CD1c-positive myeloid dendritic cell (primary cell): Measurements from ENCODE around the gene AEBP2.
"Not testable (repeated sequence)": the region's sequence is repeated elsewhere in the genome, so short reads cannot be mapped to it uniquely, and the experiment has no call there.

Source experiments
- DNase-seq: peaks from one replicate; pipeline ENCODE4 v3.0.0-alpha.2; 2016; ENCODE audit errors: extremely low spot score

The AEBP2 gene

DNA sequence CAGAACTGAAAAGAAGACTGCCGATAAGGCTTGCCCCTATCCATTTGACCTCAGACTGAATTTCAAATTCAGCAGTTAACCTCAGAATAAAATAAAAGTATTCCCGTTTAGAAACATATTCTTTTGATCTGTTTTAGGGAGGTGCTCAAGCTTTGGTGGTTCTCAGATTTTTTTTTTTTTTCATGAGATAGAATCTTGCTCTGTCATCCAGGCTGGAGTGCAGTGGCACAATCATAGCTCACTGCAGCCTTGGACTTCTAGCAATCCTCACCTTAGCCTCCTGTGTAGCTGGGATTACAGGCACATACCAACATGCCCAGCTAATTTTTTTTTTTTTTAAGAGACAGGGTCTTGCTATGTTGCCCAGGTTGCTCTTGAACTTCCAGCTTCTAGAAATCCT, 15.5 kb downstream of the AEBP2 start:
- DNase-seq: no peak

GRCh38 chr12:19456176-19456575, 16.9 kb downstream of the AEBP2 start:
- DNase-seq: no peak

GRCh38 chr12:19457561-19457960, 18.3 kb downstream of the AEBP2 start:
- DNase-seq: no peak

GRCh38 chr12:19458733-19459132, 19.4 kb downstream of the AEBP2 start:
- no peak for DNase-seq

DNA sequence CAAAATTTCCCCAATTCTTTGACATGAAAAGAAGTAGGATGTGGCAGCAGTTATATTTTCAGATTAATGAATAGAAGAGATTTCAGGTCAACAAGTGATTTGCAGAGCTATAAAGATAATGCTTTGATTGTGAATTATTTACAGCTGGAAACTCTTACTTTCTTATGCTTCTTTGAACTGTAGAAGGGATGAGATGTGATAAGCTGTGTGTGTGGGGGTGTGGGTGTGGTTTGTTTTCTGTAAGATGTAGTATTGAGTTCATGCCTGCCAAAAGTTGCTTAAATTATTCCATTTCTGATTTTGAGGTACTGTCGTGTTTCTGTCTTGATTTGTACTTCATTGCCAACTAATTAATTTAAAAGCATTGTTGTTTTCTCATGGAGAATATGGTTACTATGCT, 22.7 kb downstream of the AEBP2 start:
- DNase-seq: no peak

GRCh38 chr12:19462406-19462805, 23.1 kb downstream of the AEBP2 start:
- DNase-seq: no peak

DNA sequence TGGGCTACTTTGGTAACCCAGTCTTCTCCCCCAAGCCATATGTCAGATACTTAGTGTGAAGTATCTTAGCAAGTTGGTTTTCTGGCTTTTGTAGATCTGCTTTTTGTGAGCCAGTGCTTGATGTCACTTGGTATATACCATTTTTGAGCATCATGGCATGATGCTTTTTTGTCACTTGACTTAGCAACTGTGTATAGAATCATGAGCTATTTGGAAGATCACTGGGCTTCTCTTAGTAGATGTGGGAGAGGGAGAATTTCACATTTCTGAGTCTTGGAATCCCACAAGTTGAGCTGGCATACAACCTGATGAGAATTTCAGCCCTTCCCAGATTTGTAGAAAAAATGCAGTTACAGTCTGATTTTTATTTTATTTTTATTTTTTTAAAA, 24.9 kb downstream of the AEBP2 start:
- DNase-seq: no peak

GRCh38 chr12:19465711-19466110, 26.4 kb downstream of the AEBP2 start:
- no peak for DNase-seq

DNA sequence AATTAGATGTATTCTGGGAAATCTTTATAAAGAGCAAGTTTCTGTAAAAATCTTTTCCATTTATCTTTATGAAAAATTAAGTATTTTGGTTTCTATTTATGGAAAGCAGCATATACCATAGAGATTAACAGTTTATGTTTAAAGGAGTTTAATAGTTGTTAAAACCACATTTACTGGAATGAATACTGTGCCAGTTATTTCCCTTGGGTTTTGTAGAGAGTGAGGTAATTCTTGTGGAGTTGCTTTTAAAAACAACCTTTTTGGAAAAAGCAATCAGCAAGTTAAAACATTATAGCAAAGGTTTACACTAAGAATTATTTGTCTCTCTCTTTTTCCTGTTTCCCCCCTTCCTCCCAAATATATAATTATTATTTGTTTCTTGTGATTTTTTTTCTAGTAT, 34.9 kb downstream of the AEBP2 start:
- DNase-seq: no peak

DNA sequence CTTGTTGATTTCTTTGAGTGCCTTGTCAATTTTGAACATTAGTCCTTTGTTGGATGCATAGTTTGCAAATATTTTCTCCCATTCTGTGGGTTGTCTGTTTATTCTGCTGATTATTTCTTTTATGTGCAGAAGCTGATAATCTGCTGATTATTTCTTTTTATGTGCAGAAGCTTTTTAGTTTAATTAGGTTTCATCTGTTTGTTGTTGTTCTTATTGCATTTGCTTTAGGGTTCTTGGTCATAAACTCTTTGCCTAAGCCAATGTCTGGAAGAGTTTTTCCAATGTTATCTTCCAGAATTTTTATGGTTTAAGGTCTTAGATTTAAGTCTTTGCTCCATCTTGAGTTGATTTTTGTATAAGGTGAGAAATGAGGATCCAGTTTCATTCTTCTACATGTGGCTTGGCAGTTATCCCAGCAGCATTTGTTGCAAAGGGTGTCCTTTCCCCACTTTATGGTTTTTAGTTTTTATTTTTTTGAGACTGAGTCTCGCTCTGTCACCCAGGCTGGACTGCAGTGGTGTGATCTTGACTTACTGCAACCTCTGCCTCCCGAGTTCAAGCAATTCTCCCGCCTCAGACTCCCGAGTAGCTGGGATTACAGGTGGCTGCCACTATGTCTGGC, 36.7 kb downstream of the AEBP2 start:
- not testable (repeated sequence) for DNase-seq

DNA sequence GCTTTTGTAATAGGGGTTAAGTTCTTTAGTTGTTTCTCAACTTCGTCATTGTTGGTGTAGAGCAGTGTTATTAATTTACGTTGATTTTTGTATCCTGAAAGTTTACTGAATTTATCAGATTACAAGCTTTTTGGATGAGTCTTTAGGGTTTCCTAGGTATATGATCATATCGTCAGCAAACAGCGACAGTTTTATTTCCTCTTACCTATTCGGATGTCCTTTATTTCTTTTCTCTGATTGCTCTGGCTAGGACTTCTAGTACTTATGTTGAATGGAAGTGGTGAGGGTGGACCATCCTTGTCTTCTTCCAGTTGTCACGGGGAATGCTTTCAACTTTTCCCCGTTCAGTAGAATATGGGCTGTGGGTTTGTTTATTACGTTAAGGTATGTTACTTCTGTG, 37.8 kb downstream of the AEBP2 start:
- DNase-seq: no peak

GRCh38 chr12:19480459-19480858, 41.2 kb downstream of the AEBP2 start:
- no peak for DNase-seq

DNA sequence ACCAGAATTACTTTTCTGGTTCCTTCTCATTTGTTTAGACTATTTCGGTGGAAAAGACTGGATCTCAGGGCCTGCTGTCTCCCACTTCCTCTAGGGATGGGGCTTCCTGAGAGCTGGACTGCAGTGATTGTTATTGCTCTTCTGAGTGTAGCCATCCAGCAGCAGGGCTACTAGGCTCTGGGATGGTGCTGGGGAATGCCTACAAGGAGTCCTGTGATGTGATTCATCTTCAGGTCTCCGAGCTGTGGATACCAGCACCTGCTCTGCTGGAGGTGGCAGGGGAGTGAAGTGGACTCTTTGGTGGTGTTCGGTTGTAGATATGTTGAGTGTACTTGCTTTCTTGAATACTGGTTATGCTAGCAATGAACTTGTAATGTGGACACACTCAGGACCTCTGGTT, 42.7 kb downstream of the AEBP2 start:
- no peak for DNase-seq

DNA sequence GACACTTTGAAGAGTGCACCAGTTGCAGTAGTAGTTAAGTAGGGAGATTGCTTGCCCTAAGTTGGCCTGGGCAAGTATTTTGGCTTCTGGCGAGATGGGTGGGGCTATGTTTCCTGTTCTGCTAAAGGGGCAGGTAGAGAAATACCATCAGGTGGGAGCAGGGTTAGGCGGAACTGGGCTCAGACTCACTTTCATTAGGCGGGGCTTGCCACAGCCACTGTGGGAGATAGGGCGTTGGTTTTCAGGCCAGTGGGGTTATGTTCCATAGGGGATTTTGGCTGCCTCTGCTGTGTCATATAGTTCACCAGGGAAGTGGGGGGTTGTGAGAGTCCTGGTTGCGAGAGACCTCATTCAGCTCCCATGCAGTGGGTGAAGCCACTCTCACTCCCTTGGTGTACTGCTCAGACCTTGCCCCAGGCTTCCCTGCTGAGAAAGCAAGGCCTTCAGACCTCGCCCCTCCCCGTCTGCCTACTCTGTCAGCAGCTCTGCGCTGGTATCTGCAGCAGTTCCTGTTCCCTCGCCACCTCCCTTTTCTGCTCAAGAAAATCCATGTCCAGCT, 43.3 kb downstream of the AEBP2 start:
- peak; percentile 20 for DNase-seq

- DNase-seq: no peak
Observed at GRCh38 chr12:19483727-19484126, 44.4 kb downstream of the AEBP2 start.

DNA sequence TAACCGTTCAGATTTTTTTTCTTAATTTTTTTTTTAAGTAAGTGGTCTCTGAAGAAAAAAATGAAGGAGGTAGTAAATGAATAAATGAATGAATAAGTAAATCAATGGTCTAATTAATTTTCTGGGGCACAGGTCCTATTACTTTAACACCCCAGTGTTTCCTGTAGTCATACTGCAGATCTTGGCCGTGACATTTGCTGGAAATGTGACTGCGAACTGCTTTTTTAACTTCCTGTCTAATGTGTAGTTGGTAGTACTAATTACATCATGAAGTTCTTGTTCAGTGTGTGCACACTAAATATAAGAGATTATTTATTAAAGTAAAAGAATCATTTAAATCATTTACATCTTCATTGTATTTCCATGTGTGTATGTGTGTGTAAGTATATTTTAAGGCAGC, 45.4 kb downstream of the AEBP2 start:
- DNase-seq: no peak

- no peak for DNase-seq
Observed at GRCh38 chr12:19485240-19485639, 45.9 kb downstream of the AEBP2 start.

GRCh38 chr12:19489168-19489567, 49.9 kb downstream of the AEBP2 start:
- no peak for DNase-seq

- DNase-seq: no peak
Observed at GRCh38 chr12:19490908-19491307, 51.6 kb downstream of the AEBP2 start.

DNA sequence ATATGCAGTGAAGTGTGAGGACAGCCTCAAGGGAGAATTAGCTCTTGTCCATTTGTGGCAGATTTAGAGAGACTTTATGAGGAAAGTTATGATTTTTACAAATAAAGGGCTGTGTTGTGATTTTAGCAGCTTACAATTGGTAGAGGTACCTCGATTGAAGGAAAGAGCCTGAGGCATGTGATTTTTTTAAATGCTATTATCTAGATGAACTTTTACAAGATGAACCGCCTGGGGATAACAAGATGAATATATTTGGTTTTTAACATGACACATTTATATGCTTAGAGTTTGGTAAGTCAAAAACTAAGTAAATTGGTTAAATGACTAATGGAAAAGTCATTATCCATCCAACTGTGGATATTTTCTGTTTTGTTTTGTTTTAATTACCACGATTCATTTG, 52.6 kb downstream of the AEBP2 start:
- no peak for DNase-seq

DNA sequence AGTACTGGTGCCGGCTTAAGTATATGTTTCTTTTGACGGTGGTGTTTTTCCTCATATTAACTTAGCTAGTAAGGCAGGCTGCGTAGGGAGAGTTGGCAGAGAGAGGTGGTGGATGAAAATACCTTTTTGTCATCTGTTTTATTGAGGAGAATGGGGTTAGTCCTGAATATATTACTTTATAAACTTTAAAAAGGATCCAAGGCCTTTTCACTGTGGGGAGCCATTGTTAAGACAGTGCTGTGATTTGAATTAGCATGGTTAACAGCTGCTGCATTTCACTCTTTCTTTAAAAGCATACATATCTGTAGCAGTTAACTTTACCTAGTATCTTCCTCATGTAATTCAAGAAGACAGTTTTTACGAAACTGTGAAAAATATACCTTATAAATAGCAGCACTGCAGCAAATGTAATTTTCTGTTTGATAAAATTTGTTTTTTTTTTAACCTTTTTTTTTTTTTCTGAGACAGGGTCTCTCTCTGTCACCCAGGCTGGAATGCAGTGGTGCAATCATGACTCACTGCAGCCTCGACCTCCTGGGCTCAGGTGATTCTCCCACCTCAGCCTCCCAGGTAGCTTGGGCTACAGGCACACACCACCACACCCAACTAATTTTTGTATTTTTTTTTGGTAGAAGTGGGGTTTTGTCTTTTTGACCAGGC, 57.1 kb downstream of the AEBP2 start:
- no peak for DNase-seq

DNA sequence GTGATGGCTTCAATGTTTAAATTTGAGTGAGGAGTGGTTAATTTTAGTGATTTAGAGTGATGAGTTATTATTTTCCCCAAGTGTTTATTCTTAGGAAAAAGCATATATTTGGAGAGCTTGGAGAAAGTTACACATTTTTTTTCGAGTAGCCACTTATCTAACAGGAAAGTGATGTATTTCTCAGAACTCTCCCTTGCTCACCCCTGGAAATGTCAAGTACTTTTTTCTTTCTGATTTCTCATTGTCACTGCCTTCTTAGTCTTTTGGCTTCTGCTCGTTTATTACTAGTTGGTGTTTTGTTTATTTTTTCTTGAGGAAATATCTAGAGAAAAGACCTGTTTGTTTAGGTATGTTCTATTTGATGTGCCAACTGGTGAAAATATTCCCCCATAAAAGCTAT, 58.8 kb downstream of the AEBP2 start:
- no peak for DNase-seq

- no peak for DNase-seq
Observed at GRCh38 chr12:19499030-19499429, 59.7 kb downstream of the AEBP2 start.

DNA sequence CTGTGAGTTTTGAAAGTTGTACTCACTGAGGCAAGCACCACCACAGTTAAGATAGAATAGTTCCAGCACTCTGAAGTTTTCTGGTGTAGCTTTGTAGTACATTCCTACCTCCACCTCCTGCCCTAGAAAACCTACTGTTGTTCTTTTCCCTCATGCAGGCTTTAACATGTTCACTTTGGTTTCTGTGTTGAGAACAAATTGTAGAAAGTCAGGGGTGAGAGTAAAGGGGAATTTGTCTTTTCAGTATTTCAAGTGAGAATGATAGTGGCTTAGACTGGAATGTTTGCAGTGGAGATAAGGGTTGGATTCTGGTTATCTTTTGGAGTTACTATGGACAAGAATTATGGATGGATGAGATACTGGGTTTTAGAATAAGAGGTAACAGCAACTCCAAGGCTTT, 67.2 kb downstream of the AEBP2 start:
- DNase-seq: no peak
